Esophagus mucosa (tissue), 1 donor: ENCODE results near the gene SNX10. TPM values are rescaled to one million over a fixed set of nuclear protein-coding genes. Genes with fewer than 3 reads are reported as not detected.
A peak's percentile ranks its signal among the peaks of the same experiment; 100 is the strongest.

Source experiments
- ATAC-seq: fragments of 200-7000 bp; cut with Tn5 transposase; one replicate; pipeline ENCODE4 v1.9.1; 2020
- total RNA-seq: library from RNA; stranded (reverse); gene quantifications from one replicate; pipeline ENCODE4 v1.2.4, GENCODE V29; 2023
- donor health status: DM: yes; HTN: yes; CAD: no.

Gene SNX10
- total RNA-seq, 1 donor from 2014 or later = 2.1 TPM

- no peak for ATAC-seq
Observed at GRCh38 chr7:26337232-26337865, 45.7 kb downstream of the SNX10 start.

GRCh38 chr7:26340476-26341018 lies 48.9 kb downstream of the SNX10 start:
- no peak for ATAC-seq

- ATAC-seq = no peak
Observed at GRCh38 chr7:26343320-26343832, 51.7 kb downstream of the SNX10 start.

GRCh38 chr7:26343837-26344236 lies 52.2 kb downstream of the SNX10 start:
- no peak for ATAC-seq

- no peak for ATAC-seq
Observed at GRCh38 chr7:26345202-26345601, 53.5 kb downstream of the SNX10 start.

- ATAC-seq = no peak
Observed at GRCh38 chr7:26345837-26346236, 54.2 kb downstream of the SNX10 start.

GRCh38 chr7:26346611-26347203 lies 55.0 kb downstream of the SNX10 start:
- ATAC-seq = peak; percentile 98

GRCh38 chr7:26348234-26348851 lies 56.7 kb downstream of the SNX10 start:
- no peak for ATAC-seq

- no peak for ATAC-seq
Observed at GRCh38 chr7:26349005-26349915, 57.6 kb downstream of the SNX10 start.

- no peak for ATAC-seq
Observed at GRCh38 chr7:26351171-26351570, 59.5 kb downstream of the SNX10 start.

GRCh38 chr7:26356229-26356628 lies 64.6 kb downstream of the SNX10 start:
- ATAC-seq = no peak

GRCh38 chr7:26356929-26357798 lies 65.5 kb downstream of the SNX10 start:
- ATAC-seq = no peak

- ATAC-seq = no peak
Observed at GRCh38 chr7:26357799-26358151, 66.1 kb downstream of the SNX10 start.

GRCh38 chr7:26360650-26361049 lies 69.0 kb downstream of the SNX10 start:
- ATAC-seq = no peak

GRCh38 chr7:26361637-26362036 lies 70.0 kb downstream of the SNX10 start:
- ATAC-seq = no peak

GRCh38 chr7:26363465-26363864 lies 71.8 kb downstream of the SNX10 start:
- ATAC-seq = no peak

- ATAC-seq = peak; percentile 85
Observed at GRCh38 chr7:26365077-26365900, 73.6 kb downstream of the SNX10 start.

- ATAC-seq = no peak
Observed at GRCh38 chr7:26365901-26366275, 74.2 kb downstream of the SNX10 start.

- ATAC-seq = no peak
Observed at GRCh38 chr7:26367219-26367711, 75.6 kb downstream of the SNX10 start.

GRCh38 chr7:26368542-26368941 lies 76.9 kb downstream of the SNX10 start:
- no peak for ATAC-seq

GRCh38 chr7:26369593-26369992 lies 77.9 kb downstream of the SNX10 start:
- ATAC-seq = peak; percentile 76
